Occipital lobe (tissue), 2 donors: ENCODE measurements around the gene SLC35F6. TPM values are rescaled to one million over a fixed set of nuclear protein-coding genes. Genes with fewer than 3 reads are reported as not detected.
"Not testable (repeated sequence)": the region's sequence is repeated elsewhere in the genome, so short reads cannot be mapped to it uniquely, and the experiment has no call there.

ENCODE experiments used
- DNase-seq: peaks from one replicate; lab custom pipeline; 2025; lab: John Stamatoyannopoulos, UW
- total RNA-seq: library from RNA; depleted of rRNA; stranded (reverse); fragments of >200 nt; gene quantifications from one replicate; pipeline ENCODE4 v1.2.3, GENCODE V29; 2014

The SLC35F6 gene
- total RNA-seq, 1 donor from 2014 or later = 17.3 TPM

GRCh38 chr2:26756337-26756736 lies 7.7 kb upstream of the SLC35F6 start:
- DNase-seq = no peak

GRCh38 chr2:26757873-26758789 lies 6.0 kb upstream of the SLC35F6 start:
- DNase-seq = no peak

- DNase-seq = no peak
Observed at GRCh38 chr2:26758790-26759321, 5.2 kb upstream of the SLC35F6 start.

GRCh38 chr2:26759845-26760244 lies 4.2 kb upstream of the SLC35F6 start:
- no peak for DNase-seq

- DNase-seq = not testable (repeated sequence)
Observed at GRCh38 chr2:26760991-26761390, 3.1 kb upstream of the SLC35F6 start.

- no peak for DNase-seq
Observed at GRCh38 chr2:26763019-26763418, 1.1 kb upstream of the SLC35F6 start.

GRCh38 chr2:26764906-26765305 lies 822 bp downstream of the SLC35F6 start:
- DNase-seq = no peak

- DNase-seq = no peak
Observed at GRCh38 chr2:26765475-26766200, 1.6 kb downstream of the SLC35F6 start.

- DNase-seq = no peak
Observed at GRCh38 chr2:26767129-26767528, 3.0 kb downstream of the SLC35F6 start.

GRCh38 chr2:26767894-26768487 lies 3.9 kb downstream of the SLC35F6 start:
- no peak for DNase-seq

GRCh38 chr2:26768759-26769088 lies 4.6 kb downstream of the SLC35F6 start:
- no peak for DNase-seq

GRCh38 chr2:26769089-26769761 lies 5.1 kb downstream of the SLC35F6 start:
- peak; percentile 80 for DNase-seq

- DNase-seq = no peak
Observed at GRCh38 chr2:26770986-26771586, 7.0 kb downstream of the SLC35F6 start.

- peak; percentile 69 for DNase-seq
Observed at GRCh38 chr2:26772064-26773001, 8.2 kb downstream of the SLC35F6 start.

- no peak for DNase-seq
Observed at GRCh38 chr2:26776195-26776800, 12.2 kb downstream of the SLC35F6 start.

- no peak for DNase-seq
Observed at GRCh38 chr2:26778098-26778497, 14.0 kb downstream of the SLC35F6 start.

- DNase-seq = no peak
Observed at GRCh38 chr2:26778507-26778906, 14.4 kb downstream of the SLC35F6 start.

GRCh38 chr2:26780203-26780760 lies 16.2 kb downstream of the SLC35F6 start:
- no peak for DNase-seq
